ENCODE data around the gene IGF2BP1. TPM values are rescaled to one million over a fixed set of nuclear protein-coding genes. Genes with fewer than 3 reads are reported as not detected.

The IGF2BP1 gene
- under 1 TPM in 2 of 3 donors, not detected in 1; 0.06 to 0.07 TPM for total RNA-seq
- long read RNA-seq, donor 1, result 0 reads
- long read RNA-seq, donor 2, result 0 reads

DNA sequence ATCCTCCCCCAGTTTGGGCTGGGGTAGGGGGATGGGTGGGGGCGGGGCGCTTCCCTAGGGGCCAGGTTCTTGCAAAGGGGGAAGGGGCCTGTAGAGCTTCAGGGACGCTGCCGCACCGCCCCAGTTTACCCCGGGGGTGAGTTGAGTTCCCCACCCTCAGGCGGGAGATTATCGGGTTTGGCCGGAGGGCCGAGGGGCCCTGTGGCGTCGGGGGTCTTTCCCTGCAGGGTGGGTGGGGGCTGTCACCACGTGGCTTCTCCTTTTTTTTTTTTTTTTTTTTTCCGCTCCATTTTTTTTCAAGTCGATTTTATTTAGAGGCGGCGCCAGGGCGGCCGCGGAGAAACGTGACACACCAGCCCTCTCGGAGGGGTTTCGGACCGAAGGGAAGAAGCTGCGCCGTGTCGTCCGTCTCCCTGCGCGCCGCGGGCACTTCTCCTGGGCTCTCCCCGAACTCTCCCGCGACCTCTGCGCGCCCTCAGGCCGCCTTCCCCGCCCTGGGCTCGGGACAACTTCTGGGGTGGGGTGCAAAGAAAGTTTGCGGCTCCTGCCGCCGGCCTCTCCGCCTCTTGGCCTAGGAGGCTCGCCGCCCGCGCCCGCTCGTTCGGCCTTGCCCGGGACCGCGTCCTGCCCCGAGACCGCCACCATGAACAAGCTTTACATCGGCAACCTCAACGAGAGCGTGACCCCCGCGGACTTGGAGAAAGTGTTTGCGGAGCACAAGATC is at the start of gene IGF2BP1:
IGF2BP1 (plus strand) TSS at position 283 of the 724 bp plus-strand sequence; CDS start at position 644, 361 bp downstream.
- no peaks in the 10 kb centered on the region for H3K36me3 ChIP-seq (ENCODE audit: low read depth)
- ATAC-seq (peak; percentile 50), DNase-seq (peak in 1 of 3 donors; percentile 42)
- H3K4me1 ChIP-seq (ENCODE audit: low read depth), result peaks cover 31% of the 10 kb centered on the region
- intact Hi-C loops (cut with DNase I, micrococcal nuclease), result no loop called here
- TF ChIP-seq, protein P1, sequence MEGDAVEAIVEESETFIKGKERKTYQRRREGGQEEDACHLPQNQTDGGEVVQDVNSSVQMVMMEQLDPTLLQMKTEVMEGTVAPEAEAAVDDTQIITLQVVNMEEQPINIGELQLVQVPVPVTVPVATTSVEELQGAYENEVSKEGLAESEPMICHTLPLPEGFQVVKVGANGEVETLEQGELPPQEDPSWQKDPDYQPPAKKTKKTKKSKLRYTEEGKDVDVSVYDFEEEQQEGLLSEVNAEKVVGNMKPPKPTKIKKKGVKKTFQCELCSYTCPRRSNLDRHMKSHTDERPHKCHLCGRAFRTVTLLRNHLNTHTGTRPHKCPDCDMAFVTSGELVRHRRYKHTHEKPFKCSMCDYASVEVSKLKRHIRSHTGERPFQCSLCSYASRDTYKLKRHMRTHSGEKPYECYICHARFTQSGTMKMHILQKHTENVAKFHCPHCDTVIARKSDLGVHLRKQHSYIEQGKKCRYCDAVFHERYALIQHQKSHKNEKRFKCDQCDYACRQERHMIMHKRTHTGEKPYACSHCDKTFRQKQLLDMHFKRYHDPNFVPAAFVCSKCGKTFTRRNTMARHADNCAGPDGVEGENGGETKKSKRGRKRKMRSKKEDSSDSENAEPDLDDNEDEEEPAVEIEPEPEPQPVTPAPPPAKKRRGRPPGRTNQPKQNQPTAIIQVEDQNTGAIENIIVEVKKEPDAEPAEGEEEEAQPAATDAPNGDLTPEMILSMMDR (IDR thresholded peaks at IDR 0.05), result no peak
- H3K9me3 ChIP-seq, result no peaks in the 10 kb centered on the region
- H3K4me3 ChIP-seq, result no peak within 1 kb of the TSS

DNA sequence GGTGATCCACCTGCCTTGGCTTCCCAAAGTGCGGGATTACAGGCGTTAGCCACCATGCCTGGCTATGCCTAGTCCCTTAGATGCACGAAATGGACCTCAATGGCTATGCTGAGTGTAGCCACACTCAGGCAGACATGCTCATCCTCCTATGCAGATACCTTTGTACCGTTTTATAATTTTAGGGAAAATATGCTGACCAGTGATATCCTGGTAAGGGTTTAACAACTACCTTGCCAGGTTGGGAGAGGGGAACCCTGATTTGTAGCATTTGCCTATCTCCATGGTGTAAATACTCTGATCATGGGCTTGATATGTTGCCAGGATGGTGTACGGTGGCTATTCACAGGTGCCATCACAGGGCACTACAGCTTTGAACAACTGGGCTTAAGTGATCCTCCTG is 45.6 kb upstream of the IGF2BP1 start:
- Histone ChIP-seq H3K36me3 (ENCODE audit: low read depth) (no peaks in the 10 kb centered on the region), H3K4me3 (no peak overlapping the region), H3K9me3 (no peaks in the 10 kb centered on the region), H3K4me1 (ENCODE audit: low read depth) (peaks cover 10% of the 10 kb centered on the region)
- TF ChIP-seq, protein P1 (IDR thresholded peaks at IDR 0.05), result no peak
- ATAC-seq (no peak), DNase-seq (no peak)
- intact Hi-C loops (cut with DNase I, micrococcal nuclease), result no loop called here

DNA sequence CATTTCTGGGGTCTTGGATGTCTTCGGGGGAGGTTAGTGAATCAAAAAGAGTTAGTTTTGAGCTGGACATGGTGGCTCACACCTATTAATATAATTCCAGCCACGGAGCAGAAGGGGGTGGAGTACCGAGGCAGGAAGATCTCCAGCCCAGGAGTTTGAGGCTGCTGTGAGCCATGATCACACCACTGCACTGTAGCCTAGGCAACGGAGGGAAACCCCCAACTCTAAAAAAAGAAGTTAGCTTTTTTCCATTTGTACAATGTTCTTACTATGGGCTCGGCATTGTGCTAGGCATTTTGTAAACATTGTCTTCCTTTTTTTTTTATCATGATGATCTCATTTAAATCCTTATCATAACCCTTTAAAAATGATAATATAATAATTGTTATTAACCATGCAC is 44.3 kb upstream of the IGF2BP1 start:
- intact Hi-C loops (cut with DNase I, micrococcal nuclease), result no loop called here
- no peaks in the 10 kb centered on the region for H3K36me3 ChIP-seq (ENCODE audit: low read depth)
- TF ChIP-seq, protein P1 (IDR thresholded peaks at IDR 0.05), result no peak
- no peak for DNase-seq
- ATAC-seq, result no peak
- no peaks in the 10 kb centered on the region for H3K9me3 ChIP-seq
- H3K4me1 ChIP-seq (ENCODE audit: low read depth), result peaks cover 10% of the 10 kb centered on the region
- no peak overlapping the region for H3K4me3 ChIP-seq

DNA sequence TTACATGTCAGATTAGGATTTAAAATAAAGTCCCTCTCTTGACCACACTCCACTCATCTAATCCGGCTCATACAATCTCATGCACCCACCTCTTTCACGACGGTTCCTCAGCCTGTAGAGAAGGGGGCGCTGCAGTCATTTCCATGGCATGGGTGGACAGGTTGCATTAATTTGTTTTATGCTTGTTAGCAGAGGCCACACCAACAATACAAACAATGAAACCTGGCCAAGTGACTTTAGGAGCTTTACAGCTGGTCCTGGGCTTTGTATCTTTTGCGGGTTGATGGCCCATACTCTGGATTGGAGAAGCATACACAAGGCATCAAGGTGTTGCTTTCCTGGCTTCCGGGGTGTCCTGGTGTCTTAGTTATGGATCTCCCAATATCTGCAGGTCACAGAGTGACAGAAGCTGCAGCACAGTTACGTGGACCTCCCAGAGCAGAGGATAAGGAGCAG is 42.9 kb upstream of the IGF2BP1 start:
- intact Hi-C loops (cut with DNase I, micrococcal nuclease), result no loop called here
- Histone ChIP-seq H3K9me3 (no peaks in the 10 kb centered on the region), H3K4me1 (ENCODE audit: low read depth) (peaks cover 10% of the 10 kb centered on the region), H3K36me3 (ENCODE audit: low read depth) (no peaks in the 10 kb centered on the region), H3K4me3 (no peak overlapping the region)
- ATAC-seq (peak; percentile 85), DNase-seq (peak in 2 of 3 donors; percentile 57 to 70)
- TF ChIP-seq, protein P1 (IDR thresholded peaks at IDR 0.05), result no peak

DNA sequence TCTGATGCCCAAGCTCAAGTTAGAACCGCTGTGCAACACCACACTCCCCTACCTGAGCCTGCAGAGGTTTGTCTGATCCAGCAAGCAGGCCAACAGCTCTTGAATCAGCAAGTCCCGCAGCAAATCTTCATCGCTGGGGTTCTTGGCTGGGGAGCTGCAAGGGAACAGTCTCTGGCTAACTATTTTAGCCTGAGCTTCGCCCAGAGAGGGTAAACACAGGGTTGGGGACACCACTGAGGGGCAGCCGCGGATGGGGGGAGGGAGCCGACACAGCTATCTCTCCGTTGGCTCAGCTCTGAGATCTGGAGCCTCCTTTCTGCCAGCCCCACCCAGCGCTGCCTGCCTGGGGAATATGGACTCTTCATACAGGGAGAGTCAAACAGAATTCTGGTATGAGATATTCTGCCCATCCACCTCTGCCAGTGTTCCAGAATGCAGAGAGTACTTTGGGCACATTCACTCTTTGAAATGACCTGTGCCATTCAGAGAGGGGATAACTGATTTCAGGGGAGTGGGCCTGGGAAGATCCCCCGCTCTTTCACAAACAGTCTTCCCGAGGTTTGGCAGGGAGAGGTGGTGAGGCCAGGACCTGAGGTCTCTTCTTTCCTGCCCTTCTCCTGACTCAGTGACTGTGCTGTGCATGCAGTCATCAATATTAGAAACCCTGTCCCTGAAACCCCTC is 36.2 kb upstream of the IGF2BP1 start:
- no peaks in the 10 kb centered on the region for H3K9me3 ChIP-seq
- H3K4me3 ChIP-seq, result no peak overlapping the region

More for the DNA sequence above, 36.2 kb upstream of the IGF2BP1 start:
- TF ChIP-seq, protein P1 (IDR thresholded peaks at IDR 0.05), result no peak
- Histone ChIP-seq H3K4me1 (ENCODE audit: low read depth) (no peaks in the 10 kb centered on the region), H3K36me3 (ENCODE audit: low read depth) (no peaks in the 10 kb centered on the region)
- DNase-seq, result no peak
- intact Hi-C loops (cut with DNase I, micrococcal nuclease), result no loop called here
- no peak for ATAC-seq

Measured in mucosa of descending colon (tissue), 3 donors.